KMS-11 (cell line): ENCODE data around the gene PHF20.

Experiments used
- H2AFZ ChIP-seq: fragments of 200-600 bp; sonication (generic); 2 replicates; pipeline ENCODE4 v1.6.1; 2016; ENCODE audit warnings: antibody characterized with exemption, mixed run types, low read depth
- H3K27ac ChIP-seq: fragments of 200-600 bp; sonication (generic); 2 replicates; pipeline ENCODE4 v1.6.1; 2016; ENCODE audit warnings: mild to moderate bottlenecking, mixed run types
- H3K27me3 ChIP-seq: fragments of 200-600 bp; sonication (generic); 2 replicates; pipeline ENCODE4 v1.6.1; 2017; ENCODE audit warnings: mild to moderate bottlenecking, low read depth, mixed run types, moderate library complexity; ENCODE audit not compliant: insufficient read depth
- H3K36me3 ChIP-seq: fragments of 200-600 bp; sonication (generic); 2 replicates; pipeline ENCODE4 v1.6.1; 2017; ENCODE audit warnings: mild to moderate bottlenecking, mixed run types; ENCODE audit not compliant: insufficient read depth
- H3K4me1 ChIP-seq: fragments of 200-600 bp; sonication (generic); 2 replicates; pipeline ENCODE4 v1.6.1; 2016; ENCODE audit warnings: mild to moderate bottlenecking, low read depth, mixed run types; ENCODE audit not compliant: poor library complexity, severe bottlenecking
- H3K4me2 ChIP-seq: fragments of 200-600 bp; sonication (generic); 2 replicates; pipeline ENCODE4 v1.7.0; 2016; ENCODE audit warnings: mild to moderate bottlenecking, mixed run types
- H3K4me3 ChIP-seq: fragments of 200-600 bp; sonication (generic); IDR thresholded peaks from 2 replicates; pipeline ENCODE4 v1.6.1; 2017; ENCODE audit warnings: low read depth, low read length, mixed read lengths; ENCODE audit not compliant: insufficient read depth
- H3K79me2 ChIP-seq: fragments of 200-600 bp; sonication (generic); 2 replicates; pipeline ENCODE4 v1.6.1; 2016; ENCODE audit warnings: low read depth, mixed run types; ENCODE audit not compliant: insufficient read depth
- H3K9ac ChIP-seq: fragments of 200-600 bp; sonication (generic); 2 replicates; pipeline ENCODE4 v1.6.1; 2016; ENCODE audit warnings: mild to moderate bottlenecking, mixed run types
- H4K20me1 ChIP-seq: fragments of 200-600 bp; sonication (generic); 2 replicates; pipeline ENCODE4 v1.6.1; 2016; ENCODE audit warnings: mild to moderate bottlenecking, mixed run types; ENCODE audit not compliant: insufficient read depth
- TF ChIP-seq, protein P1 (sequence below): fragments of 200-600 bp; sonication (generic); conservative IDR thresholded peaks from 2 replicates; pipeline ENCODE4 v1.6.1; 2017; ENCODE audit warnings: low read depth, mild to moderate bottlenecking, antibody characterized with exemption, low read length, moderate library complexity, mixed read lengths

PHF20 gene

DNA sequence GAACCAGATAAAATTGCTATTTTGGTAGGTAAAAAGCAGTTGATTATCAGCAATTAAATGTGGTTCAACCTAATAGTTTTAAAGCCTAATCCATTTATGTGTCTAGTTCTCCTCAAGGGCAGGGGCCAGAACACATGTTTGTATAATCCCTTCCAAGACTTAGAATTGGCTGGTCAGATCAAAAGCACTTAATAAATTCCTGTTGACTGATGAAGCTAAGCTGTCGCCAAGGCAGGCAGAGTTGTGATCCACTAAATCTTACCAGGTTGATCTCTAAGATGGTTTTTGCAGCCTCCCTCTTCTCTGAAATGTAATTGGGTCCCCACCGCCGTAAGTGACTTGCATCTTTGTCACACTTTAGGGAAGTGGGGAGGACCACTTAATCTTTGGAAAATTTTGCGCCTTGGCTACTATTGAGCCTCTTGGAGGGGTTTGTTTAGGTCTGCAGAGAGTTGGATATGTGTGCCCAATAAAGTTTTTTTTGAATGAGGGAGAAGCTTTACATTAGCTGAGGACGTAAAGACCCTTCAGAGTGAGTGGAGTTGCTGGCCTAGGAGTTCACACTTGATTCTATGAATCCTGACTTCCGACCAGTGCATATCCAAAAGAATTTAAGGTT lies 65.9 kb downstream of the PHF20 start:
- no peak overlapping the region for H3K4me2 ChIP-seq
- no peak overlapping the region for H3K27ac ChIP-seq
- H3K79me2 ChIP-seq: no peaks in the 10 kb centered on the region
- no peaks in the 10 kb centered on the region for H3K27me3 ChIP-seq
- H3K4me3 ChIP-seq: no peak overlapping the region
- H2AFZ ChIP-seq: no peak overlapping the region
- TF ChIP-seq, protein P1, sequence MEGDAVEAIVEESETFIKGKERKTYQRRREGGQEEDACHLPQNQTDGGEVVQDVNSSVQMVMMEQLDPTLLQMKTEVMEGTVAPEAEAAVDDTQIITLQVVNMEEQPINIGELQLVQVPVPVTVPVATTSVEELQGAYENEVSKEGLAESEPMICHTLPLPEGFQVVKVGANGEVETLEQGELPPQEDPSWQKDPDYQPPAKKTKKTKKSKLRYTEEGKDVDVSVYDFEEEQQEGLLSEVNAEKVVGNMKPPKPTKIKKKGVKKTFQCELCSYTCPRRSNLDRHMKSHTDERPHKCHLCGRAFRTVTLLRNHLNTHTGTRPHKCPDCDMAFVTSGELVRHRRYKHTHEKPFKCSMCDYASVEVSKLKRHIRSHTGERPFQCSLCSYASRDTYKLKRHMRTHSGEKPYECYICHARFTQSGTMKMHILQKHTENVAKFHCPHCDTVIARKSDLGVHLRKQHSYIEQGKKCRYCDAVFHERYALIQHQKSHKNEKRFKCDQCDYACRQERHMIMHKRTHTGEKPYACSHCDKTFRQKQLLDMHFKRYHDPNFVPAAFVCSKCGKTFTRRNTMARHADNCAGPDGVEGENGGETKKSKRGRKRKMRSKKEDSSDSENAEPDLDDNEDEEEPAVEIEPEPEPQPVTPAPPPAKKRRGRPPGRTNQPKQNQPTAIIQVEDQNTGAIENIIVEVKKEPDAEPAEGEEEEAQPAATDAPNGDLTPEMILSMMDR: no peak
- no peaks in the 10 kb centered on the region for H3K36me3 ChIP-seq
- no peak overlapping the region for H3K9ac ChIP-seq
- H3K4me1 ChIP-seq: peaks cover 17% of the 10 kb centered on the region
- H4K20me1 ChIP-seq: no peaks in the 10 kb centered on the region

DNA sequence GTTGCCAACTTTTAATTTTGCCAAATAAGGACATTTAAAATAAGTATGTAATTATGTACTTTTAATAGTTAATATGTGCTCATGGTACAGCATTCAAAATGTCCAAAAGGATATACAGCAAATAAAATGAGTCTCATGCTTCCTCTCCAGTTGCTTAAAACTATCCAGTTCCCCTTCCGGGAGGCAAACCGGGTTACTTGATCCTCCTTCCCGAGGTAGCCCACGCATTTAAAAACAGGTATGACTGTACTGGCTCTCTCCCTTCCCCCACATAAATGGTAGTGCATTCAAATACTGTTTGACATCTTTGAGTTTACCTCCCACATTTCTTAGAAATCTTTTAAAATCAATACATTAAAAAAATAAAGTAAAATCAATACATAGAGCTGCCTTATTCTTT lies 66.4 kb downstream of the PHF20 start:
- H3K4me3 ChIP-seq: no peak overlapping the region
- H3K27ac ChIP-seq: no peak overlapping the region
- no peaks in the 10 kb centered on the region for H4K20me1 ChIP-seq
- H3K4me1 ChIP-seq: peaks cover 17% of the 10 kb centered on the region
- no peak overlapping the region for H3K9ac ChIP-seq
- H2AFZ ChIP-seq: no peak overlapping the region
- no peaks in the 10 kb centered on the region for H3K79me2 ChIP-seq
- no peaks in the 10 kb centered on the region for H3K36me3 ChIP-seq
- H3K4me2 ChIP-seq: no peak overlapping the region
- TF ChIP-seq, protein P1: no peak
- no peaks in the 10 kb centered on the region for H3K27me3 ChIP-seq

DNA sequence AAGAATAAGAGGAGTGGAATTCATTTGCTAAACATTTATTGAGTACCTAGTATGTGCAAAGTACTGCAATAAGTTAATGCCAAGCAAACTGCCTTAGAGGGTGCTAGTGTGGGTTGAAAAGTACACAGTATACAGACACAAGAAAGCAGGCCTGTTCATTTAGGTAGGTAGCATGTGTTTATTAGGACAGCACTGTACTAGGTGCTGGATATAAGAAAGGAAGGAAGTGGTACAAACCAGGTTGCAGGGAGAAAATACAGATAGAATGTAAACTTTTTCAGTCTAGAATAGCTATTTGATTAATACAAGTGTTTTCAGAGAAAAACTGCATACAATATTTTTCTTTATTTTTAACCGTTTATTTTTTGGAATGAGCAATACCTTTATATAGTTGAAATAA lies 68.1 kb downstream of the PHF20 start:
- H3K79me2 ChIP-seq: no peaks in the 10 kb centered on the region

DNA sequence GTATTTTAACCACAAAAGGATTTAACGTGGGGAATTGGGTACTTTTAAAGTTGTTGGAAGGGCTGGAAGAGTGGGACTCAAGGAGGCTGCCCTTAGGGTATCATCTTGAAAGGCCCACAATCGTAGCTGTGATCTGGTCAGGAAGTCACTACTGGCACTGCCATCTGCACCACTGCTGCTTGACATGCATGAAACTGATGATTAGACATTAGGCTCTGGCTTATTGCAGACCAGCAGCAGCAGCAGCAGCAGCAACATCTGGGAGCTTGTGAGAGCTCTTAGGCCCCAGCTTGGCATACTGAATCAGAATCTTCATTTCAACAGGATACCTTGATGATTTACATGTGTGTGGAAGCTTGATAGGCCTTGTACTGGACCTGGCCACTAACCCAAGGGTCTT lies 68.6 kb downstream of the PHF20 start:
- H3K27me3 ChIP-seq: no peaks in the 10 kb centered on the region
- peak overlapping the region; percentile 21; the same call in 1 of the 2 replicates for H3K4me2 ChIP-seq
- H3K36me3 ChIP-seq: no peaks in the 10 kb centered on the region
- no peak overlapping the region for H3K9ac ChIP-seq
- H3K4me3 ChIP-seq: no peak overlapping the region
- TF ChIP-seq, protein P1: no peak
- H3K27ac ChIP-seq: peak overlapping the region; percentile 22; the same call in 1 of the 2 replicates
- no peaks in the 10 kb centered on the region for H4K20me1 ChIP-seq
- H3K79me2 ChIP-seq: no peaks in the 10 kb centered on the region
- peaks cover 17% of the 10 kb centered on the region for H3K4me1 ChIP-seq
- no peak overlapping the region for H2AFZ ChIP-seq

More for the DNA sequence above, 68.1 kb downstream of the PHF20 start:
- TF ChIP-seq, protein P1: no peak
- Histone ChIP-seq H3K4me3 (no peak overlapping the region), H3K4me2 (peak overlapping the region; percentile 21; the same call in 1 of the 2 replicates), H4K20me1 (no peaks in the 10 kb centered on the region), H3K27ac (no peak overlapping the region; the same call in 1 of the 2 replicates), H3K27me3 (no peaks in the 10 kb centered on the region), H2AFZ (no peak overlapping the region), H3K36me3 (no peaks in the 10 kb centered on the region), H3K9ac (no peak overlapping the region), H3K4me1 (peaks cover 17% of the 10 kb centered on the region)
